HepG2 (cell line): ENCODE results near the gene BTBD17. TPM values are rescaled to one million over a fixed set of nuclear protein-coding genes. Genes with fewer than 3 reads are reported as not detected.

Experiments used
- AKNA ChIP-seq: sonication (generic); formaldehyde crosslinking; IDR thresholded peaks from 2 replicates; pipeline ENCODE4 v1.4.0; 2020; ENCODE audit warnings: missing genetic modification reagents, borderline replicate concordance
- CBX1 ChIP-seq: IDR thresholded peaks from one replicate; pipeline ENCODE4 v1.6.1; 2016; ENCODE audit warnings: antibody characterized with exemption, low read depth
- CBX5 ChIP-seq: sonication (generic); formaldehyde crosslinking; IDR thresholded peaks from 2 replicates; pipeline ENCODE4 v1.4.0; 2020; ENCODE audit warnings: missing genetic modification reagents, borderline replicate concordance
- CSRNP2 ChIP-seq: sonication (generic); formaldehyde crosslinking; conservative IDR thresholded peaks from 2 replicates; pipeline ENCODE4 v1.8.0; 2022; ENCODE audit warnings: low read depth, missing genetic modification reagents
- ETS1 ChIP-seq: sonication (generic); formaldehyde crosslinking; IDR thresholded peaks from 2 replicates; pipeline ENCODE4 v1.4.0; 2020; ENCODE audit warnings: missing genetic modification reagents
- FOXP1 ChIP-seq, 2 experiments: fragments of 450-650 bp in 1 of 2; IDR thresholded peaks; 2 replicates each; pipeline ENCODE4 v1.6.1; 2017 to 2018; ENCODE audit warnings: antibody characterized with exemption in 1 of 2
- HHEX ChIP-seq: IDR thresholded peaks from 2 replicates; pipeline ENCODE4 v1.6.1; 2016; ENCODE audit warnings: control low read depth
- HMG20B ChIP-seq: conservative IDR thresholded peaks from 2 replicates; pipeline ENCODE4 v1.6.1; 2016; ENCODE audit warnings: missing genetic modification reagents, missing compliant biosample characterization
- KAT2B ChIP-seq: fragments of 150-350 bp; IDR thresholded peaks from 2 replicates; pipeline ENCODE4 v1.6.1; 2014; ENCODE audit warnings: low read depth, low read length, borderline replicate concordance
- LRRFIP1 ChIP-seq: sonication (generic); formaldehyde crosslinking; conservative IDR thresholded peaks from 2 replicates; pipeline ENCODE4 v1.4.0; 2020; ENCODE audit warnings: missing genetic modification reagents
- MIER3 ChIP-seq: IDR thresholded peaks from 2 replicates; pipeline ENCODE4 v1.6.1; 2016; ENCODE audit warnings: missing compliant biosample characterization, borderline replicate concordance
- MNT ChIP-seq: fragments of 450-650 bp; IDR thresholded peaks from 2 replicates; pipeline ENCODE4 v1.6.1; 2016
- PAX8 ChIP-seq: sonication (generic); formaldehyde crosslinking; IDR thresholded peaks from 2 replicates; pipeline ENCODE4 v1.8.0; 2022; ENCODE audit warnings: mild to moderate bottlenecking, missing genetic modification reagents, borderline replicate concordance
- TBX3 ChIP-seq: fragments of 450-650 bp; IDR thresholded peaks from 2 replicates; pipeline ENCODE4 v1.6.1; 2017; ENCODE audit warnings: antibody characterized with exemption, mild to moderate bottlenecking, inconsistent platforms, borderline replicate concordance
- ZFP41 ChIP-seq: sonication (generic); formaldehyde crosslinking; IDR thresholded peaks from 2 replicates; pipeline ENCODE4 v1.4.0; 2020; ENCODE audit warnings: mild to moderate bottlenecking, missing genetic modification reagents, borderline replicate concordance
- ZFX ChIP-seq: sonication (generic); formaldehyde crosslinking; IDR thresholded peaks from 2 replicates; pipeline ENCODE4 v1.4.0; 2020; ENCODE audit warnings: mild to moderate bottlenecking, low read depth, missing genetic modification reagents, moderate library complexity
- ZNF124 ChIP-seq: sonication (generic); formaldehyde crosslinking; IDR thresholded peaks from 2 replicates; pipeline ENCODE4 v1.4.0; 2020; ENCODE audit warnings: missing genetic modification reagents
- polyA plus RNA-seq, 8 experiments: library from polyadenylated mRNA; depleted of rRNA in 3 of 8; stranded (reverse) in 7 of 8; unstranded in 1 of 8; fragments of >200 nt; fragmentation: Illumina TruSeq in 4 of 8; extraction: Trizol in 4 of 8; gene quantifications; 2 replicates each; pipeline versions ENCODE4 v1.2.1 to v1.2.3, GENCODE V29; 2011 to 2016; ENCODE audit warnings: low read depth in 4 of 8, missing spikeins in 1 of 8, mixed read lengths in 1 of 8; ENCODE audit not compliant: insufficient read depth in 1 of 8
- total RNA-seq, 5 experiments: library from RNA; depleted of rRNA; stranded (reverse); fragments of >200 nt; fragmentation: Illumina TruSeq; extraction: Trizol; gene quantifications; 2 replicates each; pipeline ENCODE4 v1.2.3, GENCODE V29; 2016; ENCODE audit warnings: low read depth in 1 of 5

The BTBD17 gene
- total and polyA plus RNA-seq, 2 of the 13 experiments (the other 11 are each of a cell fraction or from before 2014, with no cell fraction given): not detected

DNA sequence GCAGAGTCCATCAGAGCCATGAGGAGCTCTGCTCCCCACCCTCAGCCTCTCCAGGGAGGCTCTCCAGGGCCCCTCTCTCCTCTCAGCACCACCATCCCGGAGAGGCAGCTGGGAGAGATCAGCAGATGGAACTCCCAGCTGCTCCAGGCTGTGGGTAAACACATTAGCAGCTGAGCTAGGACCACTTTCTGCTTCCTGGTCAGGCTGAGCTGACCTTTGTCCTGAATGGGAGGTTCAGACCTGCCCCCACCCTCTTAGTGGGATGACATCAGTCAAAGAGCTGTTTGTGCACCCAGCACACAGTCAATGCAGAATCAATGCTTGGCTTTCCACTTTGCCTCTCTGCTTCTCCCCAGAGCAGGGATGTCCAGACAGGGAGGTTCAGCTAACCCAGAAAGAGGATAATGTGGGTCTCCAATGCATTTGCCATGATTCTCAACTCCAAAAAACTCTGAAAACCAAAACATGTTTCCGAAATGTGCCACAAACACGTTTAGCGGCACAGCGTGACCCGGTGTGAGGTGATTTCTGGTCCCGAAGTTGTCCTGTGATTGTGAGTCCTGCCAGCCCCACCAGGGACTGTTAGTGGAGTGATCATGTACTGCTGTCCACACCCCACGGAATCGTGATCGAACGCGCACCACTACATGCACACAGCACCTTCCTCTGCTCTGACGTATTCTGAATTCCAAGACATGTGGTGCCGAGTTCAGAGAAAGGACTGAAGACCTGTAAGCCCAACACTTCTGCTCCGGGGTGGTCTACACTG, 12.4 kb upstream of the BTBD17 start (continued):
- TF ChIP-seq AKNA (CRISPR knock-in tag) (no peak), FOXP1 (IDR thresholded peaks at IDR 0.05) (peak; percentile 60; the same call in 1 of the 2 replicates), FOXP1 (CRISPR knock-in tag; IDR thresholded peaks at IDR 0.05) (peak; percentile 89), MNT (0 out of 2 replicates have a peak, but pooled peaks have one; percentile 4), MIER3 (CRISPR knock-in tag) (peak; percentile 75; the same call in 1 of the 2 replicates), KAT2B (peak; percentile 78), HHEX (no peak), ETS1 (no peak), HMG20B (CRISPR knock-in tag) (no peak), CSRNP2 (no peak), LRRFIP1 (no peak), ZFX (CRISPR knock-in tag) (peak; percentile 43; the same call in 1 of the 2 replicates), CBX5 (peak; percentile 84; the same call in 1 of the 2 replicates), CBX1 (peak; percentile 78), ZNF124 (CRISPR knock-in tag) (peak; percentile 62; the same call in 1 of the 2 replicates), TBX3 (no peak), PAX8 (no peak), ZFP41 (CRISPR knock-in tag) (no peak)
